Panc1 (cell line): Measurements from ENCODE around the gene SARNP. TPM values are rescaled to one million over a fixed set of nuclear protein-coding genes. Genes with fewer than 3 reads are reported as not detected.

ENCODE experiments used
- ATAC-seq: fragments of 200-7000 bp; cut with Tn5 transposase; 2 replicates; pipeline ENCODE4 v1.9.1; 2020; ENCODE audit warnings: mild to moderate bottlenecking, moderate library complexity
- BruUV-seq: library from RNA; stranded (reverse); fragments of 400-500 nt; replicated peaks from 2 replicates; lab custom pipeline; 2021; lab: Mats Ljungman, UMichigan
- CTCF ChIA-PET: fragments of 300-600 bp; sonication (Branson Sonifier 250); formaldehyde crosslinking; loops from one replicate; lab custom pipeline; 2022; ENCODE audit warnings: antibody characterized with exemption; lab: Charles Lee
- POLR2A ChIA-PET: fragments of 300-600 bp; sonication (Branson Sonifier 250); formaldehyde crosslinking; loops from one replicate; lab custom pipeline; 2022; ENCODE audit warnings: antibody characterized with exemption; lab: Charles Lee
- DNase-seq: peaks from one replicate; pipeline ENCODE4 v3.0.0-alpha.2; 2010; ENCODE audit warnings: low read depth, low spot score
- H3K27ac ChIP-seq: 2 replicates; pipeline ENCODE4 v1.5.1; 2011; ENCODE audit warnings: mild to moderate bottlenecking, low read length, inconsistent platforms
- H3K27me3 ChIP-seq: fragments of 200-500 bp; sonication (Bioruptor generic); 2 replicates; pipeline ENCODE4 v1.6.0; 2014; ENCODE audit warnings: low read length, inconsistent platforms; ENCODE audit not compliant: control insufficient read depth, insufficient read depth
- H3K36me3 ChIP-seq: fragments of 200-500 bp; sonication (Bioruptor generic); 2 replicates; pipeline ENCODE4 v1.5.1; 2014; ENCODE audit warnings: inconsistent platforms, mild to moderate bottlenecking, low read length, moderate library complexity; ENCODE audit not compliant: control insufficient read depth, insufficient read depth
- H3K4me1 ChIP-seq: 2 replicates; pipeline ENCODE4 v1.5.1; 2011; ENCODE audit warnings: inconsistent platforms, mild to moderate bottlenecking, low read length, moderate library complexity; ENCODE audit not compliant: control insufficient read depth, insufficient read depth
- H3K4me3 ChIP-seq, 2 experiments: 2 replicates each; pipeline ENCODE4 v1.5.1; 2011 to 2012; ENCODE audit warnings: low read depth in 2 of 2, low read length in 2 of 2, mild to moderate bottlenecking in 2 of 2, inconsistent platforms in 1 of 2, moderate library complexity in 1 of 2
- H3K9me3 ChIP-seq: fragments of 200-500 bp; sonication (Bioruptor generic); 2 replicates; pipeline ENCODE4 v1.5.1; 2014; ENCODE audit warnings: low read depth, mild to moderate bottlenecking, inconsistent platforms, low read length, moderate library complexity; ENCODE audit not compliant: control insufficient read depth, insufficient read depth
- POLR2AphosphoS5 ChIP-seq: IDR thresholded peaks from 2 replicates; pipeline ENCODE4 v1.6.1; 2012; ENCODE audit warnings: mild to moderate bottlenecking, low read depth, low read length, moderate library complexity
- REST ChIP-seq, 2 experiments: IDR thresholded peaks; 2 replicates each; pipeline ENCODE4 v1.6.1; 2011 to 2012; ENCODE audit warnings: low read depth in 2 of 2, control low read depth in 1 of 2, low read length in 1 of 2, mild to moderate bottlenecking in 1 of 2, moderate library complexity in 1 of 2; ENCODE audit not compliant: insufficient read depth in 1 of 2
- SIN3A ChIP-seq: IDR thresholded peaks from 2 replicates; pipeline ENCODE4 v1.6.1; 2012; ENCODE audit warnings: low read depth, mild to moderate bottlenecking, low read length, moderate library complexity, borderline replicate concordance; ENCODE audit not compliant: insufficient read depth
- TCF7L2 ChIP-seq: IDR thresholded peaks from 2 replicates; pipeline ENCODE4 v1.6.1; 2011; ENCODE audit warnings: mild to moderate bottlenecking, low read depth, low read length, inconsistent platforms
- in situ Hi-C: cut with HindIII; loops from 2 replicates; pipeline ENCODE4 v1.10.0; 2016; ENCODE audit warnings: low sequenced_read_pairs, low pct_unique_long_range_greater_than_20kb
- intact Hi-C: fragments of 100-400 bp; cut with micrococcal nuclease; formaldehyde crosslinking; loops from one replicate; pipeline ENCODE4 v1.10.0; 2022; ENCODE audit not compliant: unreplicated experiment
- total RNA-seq: library from RNA; stranded (reverse); gene quantifications from one replicate; pipeline ENCODE4 v1.2.1, GENCODE V29; 2021; ENCODE audit not compliant: unreplicated experiment
- TF ChIP-seq, protein P1 (sequence below): fragments of 450-650 bp; IDR thresholded peaks from 2 replicates; pipeline ENCODE4 v1.5.1; 2017; ENCODE audit warnings: mild to moderate bottlenecking

SARNP gene
- total RNA-seq, 1 experiment from 2014 or later, result 69.3 TPM

- H3K36me3 ChIP-seq, result peaks cover 10% of the 10 kb centered on the region
- no peak for DNase-seq
- no peaks in the 10 kb centered on the region for H3K27me3 ChIP-seq
- no TSS peak for BruUV-seq
- peak overlapping the region; percentile 89 for H3K27ac ChIP-seq
- H3K9me3 ChIP-seq, result no peaks in the 10 kb centered on the region
- H3K4me3 ChIP-seq, result peak overlapping the region; percentile 72 to 76
- POLR2A ChIA-PET, result no interaction called here
- CTCF ChIA-PET, result interaction anchor here (0.6 kb wide), 1 partner anchor 59 kb away, joined by 11 read pairs; no protein-coding TSS in a partner anchor
- TF ChIP-seq REST (IDR thresholded peaks at IDR 0.05; ENCODE audit: insufficient read depth in 1 of 2, low read depth in 2 of 2, low read length in 1 of 2) (no peak), TCF7L2 (no peak), POLR2AphosphoS5 (no peak), SIN3A (no peak)
- TF ChIP-seq, protein P1, sequence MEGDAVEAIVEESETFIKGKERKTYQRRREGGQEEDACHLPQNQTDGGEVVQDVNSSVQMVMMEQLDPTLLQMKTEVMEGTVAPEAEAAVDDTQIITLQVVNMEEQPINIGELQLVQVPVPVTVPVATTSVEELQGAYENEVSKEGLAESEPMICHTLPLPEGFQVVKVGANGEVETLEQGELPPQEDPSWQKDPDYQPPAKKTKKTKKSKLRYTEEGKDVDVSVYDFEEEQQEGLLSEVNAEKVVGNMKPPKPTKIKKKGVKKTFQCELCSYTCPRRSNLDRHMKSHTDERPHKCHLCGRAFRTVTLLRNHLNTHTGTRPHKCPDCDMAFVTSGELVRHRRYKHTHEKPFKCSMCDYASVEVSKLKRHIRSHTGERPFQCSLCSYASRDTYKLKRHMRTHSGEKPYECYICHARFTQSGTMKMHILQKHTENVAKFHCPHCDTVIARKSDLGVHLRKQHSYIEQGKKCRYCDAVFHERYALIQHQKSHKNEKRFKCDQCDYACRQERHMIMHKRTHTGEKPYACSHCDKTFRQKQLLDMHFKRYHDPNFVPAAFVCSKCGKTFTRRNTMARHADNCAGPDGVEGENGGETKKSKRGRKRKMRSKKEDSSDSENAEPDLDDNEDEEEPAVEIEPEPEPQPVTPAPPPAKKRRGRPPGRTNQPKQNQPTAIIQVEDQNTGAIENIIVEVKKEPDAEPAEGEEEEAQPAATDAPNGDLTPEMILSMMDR, result no peak
- no peak for ATAC-seq
- peaks cover 31% of the 10 kb centered on the region for H3K4me1 ChIP-seq
- intact Hi-C loops, result loop anchor here (5.0 to 10.0 kb wide), 2 partner anchors 200 to 532 kb away; partner anchors contain the start of gene PYM1
- in situ Hi-C loops, result no loop called here
These were observed 90.6 kb downstream of the SARNP start for GRCh38 chr12:55726971-55727370.

- intact Hi-C loops, result loop anchor here (5.0 to 10.0 kb wide), 2 partner anchors 202 to 531 kb away; partner anchors contain the start of gene PYM1
- Histone ChIP-seq H3K4me3 (no peak overlapping the region; a peak in 1 of 4 replicates), H3K27ac (no peak overlapping the region), H3K36me3 (peaks cover 10% of the 10 kb centered on the region), H3K4me1 (peaks cover 37% of the 10 kb centered on the region), H3K27me3 (no peaks in the 10 kb centered on the region), H3K9me3 (no peaks in the 10 kb centered on the region)
- in situ Hi-C loops, result no loop called here
- ATAC-seq (no peak), DNase-seq (no peak)
- TF ChIP-seq, protein P1, result no peak
- no peak for TF ChIP-seq SIN3A
- no peak for TF ChIP-seq POLR2AphosphoS5
- no peak for TF ChIP-seq REST (IDR thresholded peaks at IDR 0.05; ENCODE audit: insufficient read depth in 1 of 2, low read depth in 2 of 2, low read length in 1 of 2)
- no peak for TF ChIP-seq TCF7L2
- ChIA-PET POLR2A (no interaction called here), CTCF (interaction anchor here (2.4 kb wide), 1 partner anchor 12 kb away, joined by 17 read pairs; no protein-coding TSS in a partner anchor)
- BruUV-seq, result no TSS peak
These were observed 92.0 kb downstream of the SARNP start for GRCh38 chr12:55725556-55725955.
